G401.6 (cell line): ENCODE measurements around the gene OR2Z1.
"Not testable (repeated sequence)": the region's sequence is repeated elsewhere in the genome, so short reads cannot be mapped to it uniquely, and the experiment has no call there.

Source experiments
- FAIRE-seq: peaks from 2 replicates; lab custom pipeline; 2012; peaks lifted over from hg19 to GRCh38; lab: Jason Lieb, UNC

The OR2Z1 gene

DNA sequence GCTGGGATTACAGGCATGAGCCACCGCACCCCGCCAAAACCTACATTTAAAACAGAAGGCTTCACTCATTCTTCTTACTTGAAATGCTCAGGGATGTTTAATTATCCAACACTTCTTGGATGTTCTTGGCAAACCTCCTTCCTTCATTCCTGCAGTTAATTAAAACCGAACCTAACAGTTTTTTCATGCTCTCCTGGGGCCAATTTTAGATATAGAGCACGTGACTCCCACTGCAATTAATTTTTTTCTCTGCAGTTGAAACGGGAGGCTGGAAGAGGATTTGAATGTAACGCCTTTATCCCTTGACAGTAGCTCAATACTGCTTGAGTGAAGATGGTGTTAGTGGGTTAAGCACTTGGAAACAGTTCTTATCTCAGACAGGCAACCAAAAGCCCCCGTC is 18.2 kb upstream of the OR2Z1 start:
- no peak for FAIRE-seq

DNA sequence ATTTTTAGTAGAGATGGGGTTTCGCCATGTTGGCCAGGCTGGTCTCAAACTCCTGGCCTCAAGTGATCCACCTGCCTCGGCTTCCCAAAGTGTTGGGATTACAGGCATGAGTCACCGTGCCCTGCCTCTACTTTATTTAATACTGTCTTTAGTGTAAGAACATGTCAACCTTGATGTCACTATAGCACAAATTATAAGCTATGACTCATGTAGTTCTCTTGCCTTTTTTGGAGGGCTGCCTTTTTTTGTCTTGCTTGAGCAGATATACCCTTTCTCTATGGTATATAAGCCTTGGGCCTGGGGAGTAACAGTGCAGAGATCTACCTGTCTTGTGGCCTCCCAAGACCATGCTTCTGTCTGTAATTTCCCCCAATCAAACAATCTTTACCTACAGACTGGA is 16.1 kb upstream of the OR2Z1 start:
- not testable (repeated sequence) for FAIRE-seq

DNA sequence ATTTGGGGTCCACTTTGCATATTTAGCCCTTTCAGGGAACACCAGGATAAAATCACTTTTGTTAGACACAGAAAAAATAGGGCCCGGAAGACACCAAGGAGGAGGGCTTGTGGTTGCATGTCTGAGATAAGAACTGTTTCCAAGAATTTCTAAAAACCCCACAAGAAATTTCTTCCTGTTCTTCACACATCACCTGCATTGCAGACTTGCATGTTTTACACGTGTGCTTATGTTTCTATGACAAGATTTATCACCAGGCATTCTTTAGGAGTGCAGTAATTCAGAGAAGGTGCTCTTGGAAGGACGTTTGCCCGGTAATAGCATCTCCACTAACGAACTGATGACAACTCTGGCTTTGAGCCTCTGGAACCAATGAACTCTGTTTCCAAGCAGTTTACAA is 15.7 kb upstream of the OR2Z1 start:
- no peak for FAIRE-seq

DNA sequence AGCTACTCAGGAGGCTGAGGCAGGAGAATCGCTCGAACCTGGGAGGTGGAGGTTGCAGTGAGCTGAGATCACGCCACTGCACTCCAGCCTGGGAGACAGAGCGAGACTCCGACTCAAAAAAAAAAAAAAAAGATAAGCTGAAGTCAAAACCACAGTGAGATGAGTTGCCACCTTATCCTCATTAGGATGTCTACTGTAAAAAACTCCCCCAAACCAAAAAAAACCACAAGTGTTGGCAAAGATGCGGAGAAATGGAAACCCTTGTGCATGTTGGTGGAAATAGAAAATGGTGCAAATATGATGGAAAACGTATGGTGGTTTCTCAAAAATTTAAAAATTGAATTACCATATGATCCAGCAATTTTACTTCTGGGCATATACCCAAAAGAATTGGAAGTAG is 11.1 kb upstream of the OR2Z1 start:
- FAIRE-seq: not testable (repeated sequence)

DNA sequence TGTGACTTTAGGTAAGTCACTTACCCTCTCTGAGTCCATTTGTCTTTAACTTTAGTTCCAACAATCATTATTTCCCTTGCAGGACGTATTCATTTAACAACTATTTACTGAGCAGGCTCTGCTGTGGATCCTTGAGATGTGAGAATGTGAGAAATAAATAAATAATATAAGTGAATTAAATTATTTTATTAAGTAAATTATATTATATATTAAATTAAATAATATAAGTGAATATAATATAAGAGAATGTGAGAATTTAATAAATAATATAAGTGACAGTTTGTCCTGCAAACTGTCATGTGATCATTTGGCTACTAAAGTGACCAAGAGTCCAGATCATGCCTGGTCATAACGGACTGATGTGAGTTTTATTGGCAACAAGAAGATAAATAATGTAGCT is 598 bp downstream of the OR2Z1 start:
- no peak for FAIRE-seq

DNA sequence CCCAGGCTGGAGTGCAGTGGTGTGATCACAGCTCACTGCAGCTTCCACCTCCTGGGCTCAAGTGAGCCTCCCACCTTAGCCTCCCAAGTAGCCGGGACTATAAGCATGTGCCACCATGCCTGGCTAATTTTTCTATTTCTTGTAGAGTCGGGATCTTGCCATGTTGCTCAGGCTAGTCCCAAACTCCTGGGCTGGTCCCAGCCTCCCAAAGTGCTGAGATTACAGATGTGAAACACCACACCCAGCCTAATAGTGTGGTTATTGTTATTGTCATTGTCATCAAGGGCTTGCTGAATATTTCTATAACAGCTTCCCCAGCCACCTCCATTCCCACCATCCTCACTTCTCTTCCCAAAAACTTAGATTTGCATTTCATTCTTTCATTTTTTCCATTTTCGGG is 2.8 kb downstream of the OR2Z1 start:
- FAIRE-seq: no peak

DNA sequence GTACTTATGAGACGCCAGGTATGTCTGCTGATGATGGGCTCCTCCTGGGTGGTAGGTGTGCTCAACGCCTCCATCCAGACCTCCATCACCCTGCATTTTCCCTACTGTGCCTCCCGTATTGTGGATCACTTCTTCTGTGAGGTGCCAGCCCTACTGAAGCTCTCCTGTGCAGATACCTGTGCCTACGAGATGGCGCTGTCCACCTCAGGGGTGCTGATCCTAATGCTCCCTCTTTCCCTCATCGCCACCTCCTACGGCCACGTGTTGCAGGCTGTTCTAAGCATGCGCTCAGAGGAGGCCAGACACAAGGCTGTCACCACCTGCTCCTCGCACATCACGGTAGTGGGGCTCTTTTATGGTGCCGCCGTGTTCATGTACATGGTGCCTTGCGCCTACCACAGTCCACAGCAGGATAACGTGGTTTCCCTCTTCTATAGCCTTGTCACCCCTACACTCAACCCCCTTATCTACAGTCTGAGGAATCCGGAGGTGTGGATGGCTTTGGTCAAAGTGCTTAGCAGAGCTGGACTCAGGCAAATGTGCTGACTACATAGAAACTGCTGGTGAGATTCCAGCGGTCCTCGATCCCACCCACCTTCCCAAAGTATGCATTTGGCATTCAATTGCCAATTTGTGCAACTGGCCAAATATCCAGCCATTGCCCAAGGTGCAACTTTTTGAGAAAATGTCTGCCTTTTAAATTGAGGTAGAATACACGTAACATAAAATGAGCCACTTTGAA is 10.2 kb downstream of the OR2Z1 start:
- FAIRE-seq: no peak

DNA sequence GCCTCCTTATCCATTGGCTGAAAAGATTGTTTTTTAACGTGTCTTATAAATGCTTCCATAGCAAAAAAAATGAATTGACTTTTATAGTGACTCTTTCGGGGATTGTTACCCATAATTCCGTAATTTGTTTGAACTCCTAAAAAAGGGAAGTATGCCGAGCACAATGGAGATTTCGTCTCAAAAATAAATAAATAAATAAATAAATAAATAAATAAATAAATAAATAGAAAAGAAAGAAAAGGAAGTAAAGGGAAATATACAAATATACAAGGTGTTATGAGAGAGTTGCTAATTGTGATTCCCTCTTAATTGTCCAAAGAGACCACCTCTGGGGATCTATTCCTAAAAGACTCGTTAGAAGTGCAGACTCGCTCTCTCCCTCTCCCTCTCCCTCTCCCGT is 16.9 kb downstream of the OR2Z1 start:
- no peak for FAIRE-seq

DNA sequence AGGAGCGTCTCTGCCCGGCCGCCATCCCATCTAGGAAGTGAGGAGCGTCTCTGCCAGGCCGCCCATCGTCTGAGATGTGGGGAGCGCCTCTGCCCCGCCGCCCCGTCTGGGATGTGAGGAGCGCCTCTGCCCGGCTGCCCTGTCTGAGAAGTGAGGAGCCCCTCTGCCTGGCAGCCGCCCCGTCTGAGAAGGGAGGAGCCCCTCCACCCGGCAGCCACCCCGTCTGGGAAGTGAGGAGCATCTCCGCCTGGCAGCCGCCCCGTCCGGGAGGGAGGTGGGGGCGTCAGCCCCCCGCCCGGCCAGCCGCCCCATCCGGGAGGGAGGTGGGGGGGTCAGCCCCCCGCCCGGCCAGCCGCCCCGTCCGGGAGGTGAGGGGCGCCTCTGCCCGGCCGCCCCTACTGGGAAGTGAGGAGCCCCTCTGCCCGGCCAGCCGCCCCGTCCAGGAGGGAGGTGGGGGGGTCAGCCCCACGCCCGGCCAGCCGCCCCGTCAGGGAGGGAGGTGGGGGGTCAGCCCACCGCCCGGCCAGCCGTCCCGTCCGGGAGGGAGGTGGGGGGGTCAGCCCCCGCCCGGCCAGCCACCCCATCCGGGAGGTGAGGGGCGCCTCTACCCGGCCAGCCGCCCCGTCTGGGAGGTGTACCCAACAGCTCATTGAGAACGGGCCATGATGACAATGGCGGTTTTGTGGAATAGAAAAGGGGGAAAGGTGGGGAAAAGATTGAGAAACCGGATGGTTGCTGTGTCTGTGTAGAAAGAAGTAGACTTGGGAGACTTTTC is 18.0 kb downstream of the OR2Z1 start:
- FAIRE-seq: not testable (repeated sequence)

DNA sequence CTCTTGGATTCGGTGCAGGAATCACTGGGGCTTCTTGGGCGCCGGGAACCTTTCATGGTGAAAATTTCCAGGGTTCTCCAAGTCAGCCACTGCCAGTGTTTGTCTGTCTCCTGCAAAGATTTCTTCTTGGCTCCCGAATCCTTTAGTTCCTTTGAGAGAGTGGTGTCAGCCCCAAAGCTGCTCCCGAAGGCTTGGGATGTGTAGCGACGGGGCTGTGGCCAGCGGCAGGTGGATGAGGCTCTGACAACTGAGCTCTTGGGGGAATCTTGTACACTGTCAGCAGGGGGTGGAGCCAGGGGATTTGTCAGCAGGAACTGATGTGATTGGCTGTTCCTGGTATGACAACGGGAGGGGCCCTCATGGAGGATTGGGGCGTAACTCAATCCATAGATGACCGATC is 45.8 kb downstream of the OR2Z1 start:
- FAIRE-seq: not testable (repeated sequence)

DNA sequence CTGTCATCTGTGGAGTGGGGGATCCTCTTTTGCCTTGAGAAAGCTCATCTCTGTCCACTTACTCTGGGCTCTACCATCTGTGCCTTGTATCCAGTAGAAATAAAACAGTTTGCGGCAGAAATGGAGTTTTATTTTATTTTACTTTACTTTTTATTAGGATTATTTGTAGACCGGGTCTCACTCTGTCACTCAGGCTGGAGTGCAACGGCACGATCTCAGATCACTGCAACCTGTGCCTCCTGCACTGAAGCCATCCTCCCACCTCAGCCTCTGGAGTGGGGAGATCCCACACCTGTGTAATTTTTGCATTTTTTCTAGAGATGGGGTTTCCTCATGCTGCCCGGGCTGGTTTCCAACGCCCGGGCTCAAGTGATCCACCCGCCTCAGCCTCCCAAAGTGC is 47.8 kb downstream of the OR2Z1 start:
- FAIRE-seq: not testable (repeated sequence)

DNA sequence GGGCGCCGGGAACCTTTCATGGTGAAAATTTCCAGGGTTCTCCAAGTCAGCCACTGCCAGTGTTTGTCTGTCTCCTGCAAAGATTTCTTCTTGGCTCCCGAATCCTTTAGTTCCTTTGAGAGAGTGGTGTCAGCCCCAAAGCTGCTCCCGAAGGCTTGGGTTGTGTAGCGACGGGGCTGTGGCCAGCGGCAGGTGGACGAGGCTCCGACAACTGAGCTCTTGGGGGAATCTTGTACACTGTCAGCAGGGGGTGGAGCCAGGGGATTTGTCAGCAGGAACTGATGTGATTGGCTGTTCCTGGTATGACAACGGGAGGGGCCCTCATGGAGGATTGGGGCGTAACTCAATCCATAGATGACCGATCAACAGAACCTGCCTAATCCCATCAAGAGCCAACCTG is 52.2 kb downstream of the OR2Z1 start:
- not testable (repeated sequence) for FAIRE-seq
